Renal cortical epithelial cell (primary cell): ENCODE data around the gene DCP1A. TPM values are rescaled to one million over a fixed set of nuclear protein-coding genes. Genes with fewer than 3 reads are reported as not detected.
"Not testable (repeated sequence)": the region's sequence is repeated elsewhere in the genome, so short reads cannot be mapped to it uniquely, and the experiment has no call there.

ENCODE experiments used
- DNase-seq: peaks from one replicate; pipeline ENCODE4 v3.0.0-alpha.2; 2011; ENCODE audit warnings: low read depth
- total RNA-seq: library from RNA; depleted of rRNA; stranded (reverse); fragments of >200 nt; gene quantifications from 2 replicates; pipeline ENCODE4 v1.2.3, GENCODE V29; 2014

The DCP1A gene
- 13.0 and 17.3 TPM in 2 replicates for total RNA-seq

- DNase-seq = peak; percentile 90
These were observed at the start of gene DCP1A for GRCh38 chr3:53347261-53348064. TSS of gene DCP1A (minus strand) at chr3:53347543. CDS start at chr3:53347517, 26 bp downstream.

GRCh38 chr3:53384465-53385423 is 37.4 kb upstream of the DCP1A start:
- no peak for DNase-seq

- DNase-seq = peak; percentile 18
These were observed 34.8 kb upstream of the DCP1A start for GRCh38 chr3:53382106-53382505.

- no peak for DNase-seq
These were observed 33.0 kb upstream of the DCP1A start for GRCh38 chr3:53380306-53380705.

- DNase-seq = no peak
These were observed 32.6 kb upstream of the DCP1A start for GRCh38 chr3:53379898-53380297.

GRCh38 chr3:53377794-53378193 is 30.5 kb upstream of the DCP1A start:
- DNase-seq = no peak

- no peak for DNase-seq
These were observed 29.3 kb upstream of the DCP1A start for GRCh38 chr3:53376679-53377078.

GRCh38 chr3:53375019-53375418 is 27.7 kb upstream of the DCP1A start:
- DNase-seq = peak; percentile 54

- DNase-seq = not testable (repeated sequence)
These were observed 23.4 kb upstream of the DCP1A start for GRCh38 chr3:53370719-53371118.

GRCh38 chr3:53361852-53362251 is 14.5 kb upstream of the DCP1A start:
- no peak for DNase-seq

- DNase-seq = no peak
These were observed 10.1 kb upstream of the DCP1A start for GRCh38 chr3:53357458-53357857.

GRCh38 chr3:53354945-53355498 is 7.7 kb upstream of the DCP1A start:
- DNase-seq = peak; percentile 42

- DNase-seq = no peak
These were observed 5.9 kb upstream of the DCP1A start for GRCh38 chr3:53353202-53353601.

- peak; percentile 18 for DNase-seq
These were observed 3.3 kb upstream of the DCP1A start for GRCh38 chr3:53350652-53351051.

- not testable (repeated sequence) for DNase-seq
These were observed 775 bp upstream of the DCP1A start for GRCh38 chr3:53348118-53348517.

GRCh38 chr3:53346922-53347260 is 452 bp downstream of the DCP1A start:
- no peak for DNase-seq

- DNase-seq = no peak
These were observed 829 bp downstream of the DCP1A start for GRCh38 chr3:53346514-53346913.

- DNase-seq = no peak
These were observed 5.0 kb downstream of the DCP1A start for GRCh38 chr3:53342353-53342752.

- DNase-seq = no peak
These were observed 10.0 kb downstream of the DCP1A start for GRCh38 chr3:53337167-53337940.

- DNase-seq = no peak
These were observed 12.6 kb downstream of the DCP1A start for GRCh38 chr3:53334742-53335141.

- DNase-seq = peak; percentile 15
These were observed 15.5 kb downstream of the DCP1A start for GRCh38 chr3:53331871-53332270.

GRCh38 chr3:53329897-53330296 is 17.4 kb downstream of the DCP1A start:
- no peak for DNase-seq
